GM20000 (cell line): Measurements from ENCODE around the gene JPH3.

Experiments used
- DNase-seq: peaks from one replicate; pipeline ENCODE4 v3.0.0; 2012; ENCODE audit warnings: low spot score
- TF ChIP-seq, protein P1 (sequence below): IDR thresholded peaks from 2 replicates; pipeline ENCODE4 v1.5.1; 2012; ENCODE audit warnings: mild to moderate bottlenecking, control low read depth; ENCODE audit errors: extremely low read depth, missing control alignments

Gene JPH3

DNA sequence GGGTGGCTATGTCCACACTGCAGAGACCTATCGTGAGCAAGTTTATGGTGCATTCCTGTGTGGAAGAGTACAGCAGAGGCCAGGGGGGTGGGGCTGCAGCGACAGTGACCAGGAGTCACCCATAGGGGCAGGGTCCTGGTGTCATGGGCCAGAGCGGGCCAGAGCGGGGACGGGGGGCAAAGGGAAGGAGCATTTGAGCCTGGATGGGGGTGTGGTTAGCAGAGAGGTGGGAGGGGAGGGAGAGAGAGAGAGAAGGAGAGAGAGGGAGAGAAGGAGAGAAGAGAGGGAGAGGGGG, 17.8 kb downstream of the JPH3 start:
- no peak for DNase-seq
- TF ChIP-seq, protein P1, sequence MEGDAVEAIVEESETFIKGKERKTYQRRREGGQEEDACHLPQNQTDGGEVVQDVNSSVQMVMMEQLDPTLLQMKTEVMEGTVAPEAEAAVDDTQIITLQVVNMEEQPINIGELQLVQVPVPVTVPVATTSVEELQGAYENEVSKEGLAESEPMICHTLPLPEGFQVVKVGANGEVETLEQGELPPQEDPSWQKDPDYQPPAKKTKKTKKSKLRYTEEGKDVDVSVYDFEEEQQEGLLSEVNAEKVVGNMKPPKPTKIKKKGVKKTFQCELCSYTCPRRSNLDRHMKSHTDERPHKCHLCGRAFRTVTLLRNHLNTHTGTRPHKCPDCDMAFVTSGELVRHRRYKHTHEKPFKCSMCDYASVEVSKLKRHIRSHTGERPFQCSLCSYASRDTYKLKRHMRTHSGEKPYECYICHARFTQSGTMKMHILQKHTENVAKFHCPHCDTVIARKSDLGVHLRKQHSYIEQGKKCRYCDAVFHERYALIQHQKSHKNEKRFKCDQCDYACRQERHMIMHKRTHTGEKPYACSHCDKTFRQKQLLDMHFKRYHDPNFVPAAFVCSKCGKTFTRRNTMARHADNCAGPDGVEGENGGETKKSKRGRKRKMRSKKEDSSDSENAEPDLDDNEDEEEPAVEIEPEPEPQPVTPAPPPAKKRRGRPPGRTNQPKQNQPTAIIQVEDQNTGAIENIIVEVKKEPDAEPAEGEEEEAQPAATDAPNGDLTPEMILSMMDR, result no peak

DNA sequence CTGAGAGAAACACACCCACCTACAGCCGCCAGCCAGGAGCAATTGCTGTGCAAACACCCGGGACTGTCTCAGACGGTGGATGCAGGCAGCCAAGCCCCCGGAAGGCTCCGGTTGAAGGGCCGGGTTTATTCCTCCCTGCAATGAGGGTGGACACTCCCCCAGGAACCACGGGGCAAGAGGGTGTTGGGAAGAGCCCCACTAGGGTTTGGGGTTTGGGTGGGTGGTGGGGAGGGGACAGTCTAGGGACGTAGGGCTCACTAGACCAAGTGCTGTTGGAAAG, 19.2 kb downstream of the JPH3 start:
- DNase-seq, result no peak
- TF ChIP-seq, protein P1, result no peak

DNA sequence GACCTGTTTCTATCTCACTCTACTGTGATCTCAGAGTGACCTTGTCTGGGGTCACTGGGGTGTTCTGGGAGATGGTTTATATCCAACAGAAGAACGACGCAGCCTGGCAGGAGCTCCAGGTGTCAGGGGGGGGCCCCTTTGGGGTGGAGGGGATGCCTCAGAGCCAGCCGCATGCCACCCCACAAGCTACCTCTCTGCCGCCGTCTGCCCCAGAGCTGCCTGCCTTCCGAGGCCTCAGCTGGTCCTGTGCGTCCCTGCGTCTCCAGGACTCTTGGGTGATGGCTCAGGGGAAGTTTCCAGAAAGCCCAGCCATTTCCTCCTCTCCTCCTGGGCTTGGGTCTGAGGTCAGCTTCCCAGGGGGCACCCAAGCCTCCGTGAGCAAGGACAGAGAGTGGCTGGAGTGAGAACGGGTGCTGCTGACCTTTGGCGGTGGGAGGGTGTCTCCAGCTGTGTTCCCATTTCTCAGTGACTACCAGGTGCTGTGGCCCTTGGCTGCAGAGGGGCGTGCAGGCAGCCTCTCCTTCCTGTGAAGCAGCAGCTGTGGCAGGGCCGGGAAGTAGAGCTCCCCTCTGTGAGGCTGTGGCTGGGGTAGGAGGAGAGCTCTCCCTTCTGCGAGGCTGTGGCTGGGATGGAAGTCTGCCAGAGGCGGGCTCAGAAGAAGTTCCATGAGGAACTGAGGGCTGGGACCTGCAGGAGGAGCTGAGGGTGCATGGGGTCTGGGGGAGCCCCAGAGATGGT, 19.8 kb downstream of the JPH3 start:
- TF ChIP-seq, protein P1, result no peak
- DNase-seq, result no peak

DNA sequence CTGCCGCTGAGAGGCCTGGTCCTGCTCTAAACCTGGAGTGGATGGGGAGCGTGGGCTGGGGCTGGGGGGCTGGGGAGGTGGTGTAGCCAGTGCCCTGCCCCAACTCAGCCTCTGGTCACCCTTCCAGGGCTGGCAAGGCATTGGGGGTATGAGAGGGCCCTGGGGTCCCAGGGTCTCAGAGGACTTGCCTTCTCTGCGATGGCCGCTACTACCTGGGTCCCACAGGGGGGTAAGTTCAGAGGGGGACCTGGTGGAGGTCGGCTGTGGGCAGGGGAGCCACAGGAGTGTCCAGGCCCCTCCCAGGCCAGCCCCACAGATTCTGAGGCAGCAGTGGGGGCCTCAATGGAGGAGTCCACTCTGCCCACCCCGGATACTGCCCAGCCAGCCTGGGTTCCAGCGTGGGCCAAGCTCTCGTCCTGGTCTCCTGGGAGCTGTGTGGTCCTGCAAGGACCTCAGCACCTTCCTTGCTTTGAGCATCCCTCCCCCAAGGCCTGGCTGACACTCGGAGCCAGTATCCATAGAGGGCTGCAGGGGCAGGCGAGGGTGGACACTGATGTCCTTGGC, 20.5 kb downstream of the JPH3 start:
- TF ChIP-seq, protein P1, result no peak
- DNase-seq, result no peak

DNA sequence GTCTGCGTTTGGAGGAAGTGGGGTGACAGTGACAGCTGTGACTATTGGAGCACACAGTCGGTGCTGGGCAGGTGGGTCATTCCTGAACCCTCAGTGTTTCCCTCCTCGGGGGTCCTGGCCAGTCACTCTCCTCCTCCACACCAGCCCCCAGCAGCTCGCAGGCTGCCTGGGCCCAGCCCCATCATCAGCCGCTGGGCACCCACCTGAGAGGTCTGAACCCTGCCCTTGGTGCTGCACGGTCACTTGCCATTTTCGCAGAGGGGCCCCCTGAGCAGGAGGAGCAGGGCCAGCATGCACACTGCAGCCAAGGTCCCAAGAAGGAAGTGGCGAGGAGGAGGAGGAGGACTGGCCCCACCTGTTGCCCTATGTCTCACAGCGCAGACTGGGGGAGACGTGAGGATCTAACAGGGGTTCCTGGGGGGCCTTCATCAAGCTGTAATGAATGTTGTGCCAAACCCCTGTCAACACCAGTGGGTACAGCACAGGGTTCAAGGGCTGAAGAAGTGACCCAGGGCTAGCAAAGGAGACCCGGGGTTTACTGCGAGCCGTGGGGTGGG, 23.0 kb downstream of the JPH3 start:
- TF ChIP-seq, protein P1, result no peak
- DNase-seq, result no peak

DNA sequence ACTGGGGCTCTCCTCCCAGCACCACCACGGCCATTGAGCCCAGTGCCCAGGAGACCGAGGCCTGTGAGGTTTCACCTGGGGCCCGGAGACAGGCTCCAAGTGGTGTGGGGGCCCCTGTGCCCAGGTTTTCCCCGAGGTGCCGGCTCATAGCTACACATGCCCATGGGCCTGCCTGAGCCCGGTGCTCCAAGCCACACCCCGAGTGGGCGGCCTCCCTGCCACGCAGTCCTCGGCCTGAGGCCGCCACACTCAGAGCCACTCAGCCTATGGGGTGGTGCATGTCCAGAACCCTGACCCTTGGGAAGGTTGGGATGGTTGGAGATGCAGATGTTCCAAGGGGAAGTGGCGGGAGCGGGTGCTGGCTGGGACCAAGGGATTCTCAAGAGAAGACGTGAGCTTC, 24.1 kb downstream of the JPH3 start:
- no peak for DNase-seq
- TF ChIP-seq, protein P1, result no peak

DNA sequence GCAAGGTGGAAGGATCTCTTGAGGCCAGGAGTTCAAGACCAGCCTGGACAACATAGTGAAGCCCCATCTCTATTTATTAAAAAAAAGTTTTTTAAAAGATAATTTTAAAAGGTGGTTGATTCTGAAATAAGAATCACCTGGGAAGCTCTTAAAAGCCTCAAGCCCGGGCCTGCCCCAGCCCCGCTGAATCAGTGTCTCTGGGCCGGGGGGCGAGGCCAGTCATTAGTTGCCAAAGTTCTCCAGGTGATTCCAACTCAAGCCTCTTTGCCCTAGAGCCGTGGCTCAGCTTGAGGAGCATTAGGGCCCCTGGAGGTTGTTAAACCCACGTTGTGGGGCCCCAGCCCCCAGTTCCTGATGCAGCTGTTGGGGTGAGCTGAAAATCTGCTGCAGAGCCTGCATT, 24.6 kb downstream of the JPH3 start:
- no peak for DNase-seq
- TF ChIP-seq, protein P1, result no peak
